ENCODE results near the gene ABCC10.
"Not testable (repeated sequence)": the region's sequence is repeated elsewhere in the genome, so short reads cannot be mapped to it uniquely, and the experiment has no call there.

The ABCC10 gene

DNA sequence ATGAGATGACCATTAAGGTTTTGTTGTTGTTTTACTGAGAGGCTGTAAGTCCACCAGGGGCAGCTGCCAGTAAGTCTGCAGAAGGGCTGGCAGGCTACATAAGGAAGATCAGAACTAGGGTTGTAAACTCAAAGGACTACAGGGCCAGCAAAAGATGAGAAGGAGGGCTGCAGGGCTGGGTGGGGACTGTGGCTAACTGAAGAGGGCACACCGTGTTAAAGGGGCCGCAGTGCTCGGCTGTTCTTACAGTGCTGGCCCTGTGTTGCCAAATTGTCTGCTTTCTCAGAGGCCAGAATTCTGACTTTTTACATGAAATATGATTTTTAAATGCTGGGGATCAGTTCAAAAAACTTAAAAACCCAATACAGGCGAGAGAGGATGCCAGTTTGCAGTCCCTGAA is 32.4 kb upstream of the ABCC10 start:
- no peak overlapping the region for H3K4me3 ChIP-seq (ENCODE audit: low read length)
- H3K27me3 ChIP-seq (ENCODE audit: control insufficient read depth, insufficient read depth, low read length) = peaks cover 3% of the 10 kb centered on the region
- H3K4me1 ChIP-seq (ENCODE audit: control insufficient read depth, insufficient read depth, low read length) = peaks cover 4% of the 10 kb centered on the region
- no peaks in the 10 kb centered on the region for H3K9me3 ChIP-seq (ENCODE audit: control insufficient read depth, low read length)
- H3K36me3 ChIP-seq (ENCODE audit: control insufficient read depth, insufficient read depth, low read length) = no peaks in the 10 kb centered on the region
- H3K9ac ChIP-seq (ENCODE audit: low read length) = no peak overlapping the region

DNA sequence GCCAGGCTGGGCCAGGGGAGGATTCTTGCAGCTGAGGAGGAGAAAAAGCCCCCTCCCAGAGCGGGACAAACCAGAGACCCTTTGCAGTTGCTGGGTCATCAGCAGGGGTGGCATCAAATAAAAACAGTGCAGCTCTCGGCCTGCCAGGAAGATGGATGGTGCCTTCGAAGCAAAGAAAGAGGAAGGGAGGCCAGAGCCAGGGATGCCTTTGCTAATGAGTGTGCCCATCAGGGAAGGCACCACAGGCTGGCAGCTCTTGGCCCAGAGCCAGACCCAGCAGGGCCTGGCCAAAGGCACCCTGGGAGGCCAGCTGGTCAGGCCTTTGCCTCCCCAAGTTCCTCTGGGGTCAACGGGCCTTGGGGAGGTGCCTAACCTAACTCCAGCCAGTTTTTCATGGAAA is 31.6 kb upstream of the ABCC10 start:
- H3K9ac ChIP-seq (ENCODE audit: low read length) = no peak overlapping the region
- H3K27me3 ChIP-seq (ENCODE audit: control insufficient read depth, insufficient read depth, low read length) = no peaks in the 10 kb centered on the region
- H3K4me3 ChIP-seq (ENCODE audit: low read length) = no peak overlapping the region
- H3K9me3 ChIP-seq (ENCODE audit: control insufficient read depth, low read length) = no peaks in the 10 kb centered on the region
- peaks cover 2% of the 10 kb centered on the region for H3K4me1 ChIP-seq (ENCODE audit: control insufficient read depth, insufficient read depth, low read length)
- no peaks in the 10 kb centered on the region for H3K36me3 ChIP-seq (ENCODE audit: control insufficient read depth, insufficient read depth, low read length)

DNA sequence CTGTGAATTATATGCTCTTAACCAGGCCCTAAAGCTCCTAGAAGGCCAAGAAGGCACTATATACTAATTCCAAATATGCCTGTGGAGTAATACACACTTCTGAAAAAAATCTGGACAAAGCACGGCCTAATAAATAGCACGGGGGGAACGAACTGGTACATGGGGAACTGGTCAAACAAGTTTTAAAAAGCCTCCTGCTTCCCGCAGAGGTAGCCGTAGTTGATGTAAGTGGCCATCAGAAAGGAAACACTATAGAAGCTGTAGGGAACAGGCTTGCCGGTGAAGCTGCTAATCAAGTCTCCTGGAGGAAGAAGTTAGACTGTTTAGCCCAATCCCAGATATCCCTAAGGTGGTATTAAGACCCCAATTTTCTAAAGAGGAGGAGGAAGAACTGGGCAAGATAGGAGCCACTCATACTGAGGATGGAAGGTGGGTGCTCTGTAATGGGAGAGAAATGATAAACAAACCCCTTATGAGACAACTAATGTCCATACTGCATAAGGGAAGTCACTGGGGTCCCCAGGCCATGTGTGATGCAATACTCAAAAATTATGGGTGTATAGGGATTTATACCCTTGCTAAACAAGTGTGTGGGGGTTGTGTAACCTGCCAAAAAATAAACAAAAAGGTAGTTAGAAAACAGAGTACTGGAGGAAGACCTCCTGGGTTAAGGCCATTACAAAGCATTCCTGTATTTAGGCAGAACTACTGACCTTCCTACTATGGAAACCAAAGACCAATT is 30.8 kb upstream of the ABCC10 start:
- Histone ChIP-seq H3K4me1 (ENCODE audit: control insufficient read depth, insufficient read depth, low read length) (no peaks in the 10 kb centered on the region), H3K4me3 (ENCODE audit: low read length) (no peak overlapping the region), H3K9me3 (ENCODE audit: control insufficient read depth, low read length) (no peaks in the 10 kb centered on the region), H3K27me3 (ENCODE audit: control insufficient read depth, insufficient read depth, low read length) (no peaks in the 10 kb centered on the region), H3K9ac (ENCODE audit: low read length) (no peak overlapping the region), H3K36me3 (ENCODE audit: control insufficient read depth, insufficient read depth, low read length) (no peaks in the 10 kb centered on the region)

DNA sequence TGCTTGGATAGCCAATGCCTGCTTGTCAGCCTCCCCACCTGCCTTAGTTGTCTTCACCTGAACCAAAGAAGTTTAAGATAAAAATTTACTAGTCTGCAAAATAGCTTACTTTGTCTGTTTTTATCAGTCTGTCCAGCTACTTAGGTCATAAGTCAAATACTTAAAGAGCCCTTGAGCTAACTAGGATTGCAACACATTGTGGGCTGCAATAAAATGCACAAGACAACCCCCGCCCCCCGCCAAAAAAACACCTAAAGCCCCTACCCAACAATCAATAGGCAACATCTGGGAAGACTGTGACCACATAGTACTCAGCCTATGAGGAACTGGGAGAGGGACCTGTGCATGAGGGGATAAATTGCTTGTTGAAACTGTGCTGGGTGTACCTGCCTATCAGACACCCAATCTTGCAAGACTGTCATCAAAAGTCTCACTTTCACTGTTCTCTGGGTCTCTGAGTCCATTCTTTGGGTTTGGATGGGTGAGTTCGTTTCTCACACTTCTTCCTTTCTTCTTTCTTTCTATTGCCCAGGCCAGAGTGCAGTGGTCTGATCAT is 27.3 kb upstream of the ABCC10 start:
- Histone ChIP-seq H3K27me3 (ENCODE audit: control insufficient read depth, insufficient read depth, low read length) (no peaks in the 10 kb centered on the region), H3K36me3 (ENCODE audit: control insufficient read depth, insufficient read depth, low read length) (no peaks in the 10 kb centered on the region), H3K4me1 (ENCODE audit: control insufficient read depth, insufficient read depth, low read length) (no peaks in the 10 kb centered on the region), H3K4me3 (ENCODE audit: low read length) (no peak overlapping the region), H3K9me3 (ENCODE audit: control insufficient read depth, low read length) (no peaks in the 10 kb centered on the region), H3K9ac (ENCODE audit: low read length) (no peak overlapping the region)

DNA sequence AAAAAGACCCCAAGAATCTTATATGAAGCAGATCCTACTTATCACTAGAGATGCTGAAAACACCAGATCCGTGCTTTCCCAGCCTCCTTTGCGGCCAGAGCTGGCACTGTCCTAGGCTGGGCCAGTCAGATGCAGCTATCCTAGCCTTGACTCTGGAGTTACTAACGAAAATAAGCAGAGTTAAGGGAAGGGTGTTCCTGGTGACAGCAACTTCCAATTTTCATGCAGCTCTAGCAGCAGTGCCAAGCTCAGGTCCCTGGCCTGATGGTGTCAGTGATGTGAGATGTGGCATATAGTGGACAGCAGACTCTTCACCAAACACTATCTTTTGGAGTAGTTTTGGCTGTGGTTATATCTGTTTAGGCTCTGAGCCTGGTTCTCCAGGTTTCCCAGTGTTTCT is 25.6 kb upstream of the ABCC10 start:
- Histone ChIP-seq H3K9ac (ENCODE audit: low read length) (no peak overlapping the region), H3K27me3 (ENCODE audit: control insufficient read depth, insufficient read depth, low read length) (no peaks in the 10 kb centered on the region), H3K4me1 (ENCODE audit: control insufficient read depth, insufficient read depth, low read length) (no peaks in the 10 kb centered on the region), H3K9me3 (ENCODE audit: control insufficient read depth, low read length) (no peaks in the 10 kb centered on the region), H3K4me3 (ENCODE audit: low read length) (no peak overlapping the region), H3K36me3 (ENCODE audit: control insufficient read depth, insufficient read depth, low read length) (no peaks in the 10 kb centered on the region)

DNA sequence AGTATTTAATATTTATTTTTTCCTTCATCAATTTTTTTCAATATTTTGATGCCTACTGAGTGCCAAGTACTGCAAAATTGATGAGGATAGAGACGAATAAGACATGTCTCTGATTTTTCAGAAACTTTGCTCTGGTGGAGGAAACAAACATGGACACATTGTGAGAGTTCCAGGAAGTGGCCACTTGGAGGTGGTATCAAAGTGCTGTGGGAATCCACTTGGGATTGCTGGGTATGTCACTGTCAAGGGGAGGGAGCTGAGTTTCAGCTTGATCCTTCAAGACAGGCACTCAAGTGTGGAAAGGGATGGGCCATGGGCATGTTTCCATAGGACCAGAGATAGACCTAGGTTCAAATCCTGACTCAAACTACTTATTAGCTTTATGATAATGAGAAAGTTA is 24.5 kb upstream of the ABCC10 start:
- H3K9ac ChIP-seq (ENCODE audit: low read length) = no peak overlapping the region
- H3K4me3 ChIP-seq (ENCODE audit: low read length) = no peak overlapping the region
- H3K4me1 ChIP-seq (ENCODE audit: control insufficient read depth, insufficient read depth, low read length) = no peaks in the 10 kb centered on the region
- H3K27me3 ChIP-seq (ENCODE audit: control insufficient read depth, insufficient read depth, low read length) = no peaks in the 10 kb centered on the region
- H3K9me3 ChIP-seq (ENCODE audit: control insufficient read depth, low read length) = no peaks in the 10 kb centered on the region
- H3K36me3 ChIP-seq (ENCODE audit: control insufficient read depth, insufficient read depth, low read length) = no peaks in the 10 kb centered on the region

DNA sequence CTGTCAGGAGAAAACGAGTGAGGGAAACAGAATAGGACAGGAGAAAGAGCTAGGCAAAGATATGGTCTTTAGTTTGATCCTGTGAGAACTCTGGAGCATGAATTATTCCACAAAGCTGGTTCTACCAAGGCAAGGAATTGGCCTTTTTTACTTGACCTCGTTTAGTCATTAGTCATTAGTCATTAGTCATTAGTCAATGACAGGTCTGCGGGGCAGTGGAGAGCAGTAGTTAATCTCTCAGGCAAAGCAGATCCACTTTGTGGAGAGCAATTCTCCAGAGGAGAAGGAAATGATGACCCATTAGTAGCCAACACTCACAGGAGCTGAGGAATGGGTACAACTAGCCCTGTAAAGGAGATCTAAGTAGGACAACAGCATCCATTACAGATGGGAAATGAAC is 22.0 kb upstream of the ABCC10 start:
- Histone ChIP-seq H3K9me3 (ENCODE audit: control insufficient read depth, low read length) (no peaks in the 10 kb centered on the region), H3K4me1 (ENCODE audit: control insufficient read depth, insufficient read depth, low read length) (no peaks in the 10 kb centered on the region), H3K27me3 (ENCODE audit: control insufficient read depth, insufficient read depth, low read length) (peaks cover 3% of the 10 kb centered on the region), H3K9ac (ENCODE audit: low read length) (no peak overlapping the region), H3K36me3 (ENCODE audit: control insufficient read depth, insufficient read depth, low read length) (no peaks in the 10 kb centered on the region), H3K4me3 (ENCODE audit: low read length) (no peak overlapping the region)

DNA sequence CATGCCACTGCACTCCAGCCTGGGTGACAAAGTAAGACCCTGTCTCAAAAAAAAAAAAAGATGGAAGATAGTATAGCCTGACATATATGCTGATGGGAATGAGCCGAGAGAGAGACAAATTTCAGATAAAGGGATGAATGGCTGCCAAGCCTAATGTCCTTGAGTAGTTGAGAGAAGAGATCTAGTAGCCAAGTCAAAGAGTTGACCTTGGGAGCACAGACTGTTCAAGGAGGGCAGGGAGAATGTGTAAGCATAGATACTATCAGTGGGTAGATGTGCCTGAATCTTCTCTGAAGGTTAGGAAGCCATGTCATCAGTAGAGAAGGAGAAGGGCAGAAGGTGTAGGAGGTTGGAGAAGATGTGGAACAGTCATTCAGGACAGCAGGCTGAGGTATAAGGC is 20.0 kb upstream of the ABCC10 start:
- Histone ChIP-seq H3K9me3 (ENCODE audit: control insufficient read depth, low read length) (no peaks in the 10 kb centered on the region), H3K36me3 (ENCODE audit: control insufficient read depth, insufficient read depth, low read length) (no peaks in the 10 kb centered on the region), H3K9ac (ENCODE audit: low read length) (no peak overlapping the region), H3K4me3 (ENCODE audit: low read length) (no peak overlapping the region), H3K27me3 (ENCODE audit: control insufficient read depth, insufficient read depth, low read length) (peaks cover 3% of the 10 kb centered on the region), H3K4me1 (ENCODE audit: control insufficient read depth, insufficient read depth, low read length) (no peaks in the 10 kb centered on the region)

DNA sequence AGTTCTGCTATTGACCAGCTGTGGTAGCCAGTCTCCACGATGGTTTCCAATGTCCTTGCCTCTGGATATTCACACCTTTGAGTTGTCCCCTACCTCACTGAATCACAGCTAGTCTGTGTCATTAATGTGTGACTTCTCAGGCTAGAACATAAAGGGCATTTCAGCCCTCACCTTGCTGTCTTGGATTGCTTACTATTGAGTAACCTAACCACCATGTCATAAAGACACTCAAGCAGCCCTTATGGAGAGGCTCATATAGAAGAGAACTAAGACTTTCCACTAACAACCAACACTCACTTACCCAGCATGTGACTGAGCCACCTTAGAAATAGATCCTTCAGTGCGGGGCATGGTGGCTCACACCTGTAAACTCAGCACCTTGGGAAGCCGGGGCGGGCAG is 19.1 kb upstream of the ABCC10 start:
- no peaks in the 10 kb centered on the region for H3K36me3 ChIP-seq (ENCODE audit: control insufficient read depth, insufficient read depth, low read length)
- no peaks in the 10 kb centered on the region for H3K9me3 ChIP-seq (ENCODE audit: control insufficient read depth, low read length)
- H3K4me1 ChIP-seq (ENCODE audit: control insufficient read depth, insufficient read depth, low read length) = no peaks in the 10 kb centered on the region
- no peak overlapping the region for H3K4me3 ChIP-seq (ENCODE audit: low read length)
- H3K27me3 ChIP-seq (ENCODE audit: control insufficient read depth, insufficient read depth, low read length) = peaks cover 3% of the 10 kb centered on the region
- H3K9ac ChIP-seq (ENCODE audit: low read length) = no peak overlapping the region

DNA sequence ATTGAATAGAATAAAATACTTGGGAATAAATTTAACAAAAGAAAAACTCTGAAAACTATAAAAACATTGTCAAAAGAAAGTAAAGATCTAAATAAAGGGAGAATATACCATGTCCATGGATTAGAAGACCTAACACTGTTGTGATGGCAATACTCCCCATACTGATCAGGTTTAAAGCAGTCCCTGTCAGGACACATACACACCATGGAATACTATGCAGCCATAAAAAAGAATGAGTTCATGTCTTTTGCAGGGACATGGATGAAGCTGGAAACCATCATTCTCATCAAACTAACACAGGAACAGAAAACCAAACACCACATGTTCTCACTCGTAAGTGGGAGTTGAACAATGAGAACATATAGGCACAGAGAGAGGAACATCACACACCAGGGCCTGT is 16.6 kb upstream of the ABCC10 start:
- H3K27me3 ChIP-seq (ENCODE audit: control insufficient read depth, insufficient read depth, low read length); H3K36me3 ChIP-seq (ENCODE audit: control insufficient read depth, insufficient read depth, low read length); H3K4me1 ChIP-seq (ENCODE audit: control insufficient read depth, insufficient read depth, low read length); H3K9ac ChIP-seq (ENCODE audit: low read length); H3K4me3 ChIP-seq (ENCODE audit: low read length); H3K9me3 ChIP-seq (ENCODE audit: control insufficient read depth, low read length): not testable (repeated sequence)

DNA sequence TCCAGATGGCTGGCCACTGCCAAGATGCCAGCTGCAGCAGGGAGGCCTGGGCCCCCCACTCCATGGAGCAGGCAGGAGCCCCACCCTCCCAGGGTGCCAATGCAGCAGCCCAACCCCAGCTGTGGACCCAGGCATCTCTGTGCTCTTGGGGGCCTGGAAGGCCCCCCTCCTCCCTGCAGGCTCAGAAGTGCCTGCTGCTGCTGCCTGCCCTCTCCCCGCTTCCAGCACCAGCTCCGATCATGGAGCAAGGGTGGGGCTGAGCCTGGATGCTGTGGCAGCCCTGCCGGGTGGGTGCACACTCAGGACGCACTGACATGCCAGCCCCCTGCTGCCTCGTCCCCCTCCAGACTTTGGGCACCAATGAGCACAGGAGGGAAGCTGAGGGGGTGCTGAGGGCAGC is 14.8 kb upstream of the ABCC10 start:
- Histone ChIP-seq H3K36me3 (ENCODE audit: control insufficient read depth, insufficient read depth, low read length) (no peaks in the 10 kb centered on the region), H3K9ac (ENCODE audit: low read length) (no peak overlapping the region), H3K4me1 (ENCODE audit: control insufficient read depth, insufficient read depth, low read length) (no peaks in the 10 kb centered on the region), H3K9me3 (ENCODE audit: control insufficient read depth, low read length) (no peaks in the 10 kb centered on the region), H3K27me3 (ENCODE audit: control insufficient read depth, insufficient read depth, low read length) (peaks cover 3% of the 10 kb centered on the region), H3K4me3 (ENCODE audit: low read length) (no peak overlapping the region)

DNA sequence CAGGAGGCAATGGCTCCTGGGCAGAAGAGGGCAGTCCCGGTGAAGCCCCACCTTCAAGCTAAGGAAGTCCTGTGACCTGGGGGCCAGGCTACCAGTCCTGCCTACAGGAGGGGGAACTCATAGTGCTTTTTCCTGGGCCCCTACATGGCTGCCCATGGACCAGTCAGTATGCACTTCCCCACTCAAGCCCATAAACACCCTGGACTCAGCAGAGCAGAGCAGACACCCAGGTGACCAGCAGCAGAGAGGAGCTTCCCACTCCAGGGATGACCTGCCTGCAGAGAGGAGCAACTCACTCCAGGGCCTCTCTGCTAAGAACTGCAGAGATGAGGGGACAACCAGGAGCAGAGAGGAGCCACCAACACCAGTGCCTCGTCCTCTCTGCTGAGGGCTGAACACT is 14.3 kb upstream of the ABCC10 start:
- no peak overlapping the region for H3K4me3 ChIP-seq (ENCODE audit: low read length)
- peaks cover 3% of the 10 kb centered on the region for H3K27me3 ChIP-seq (ENCODE audit: control insufficient read depth, insufficient read depth, low read length)
- no peak overlapping the region for H3K9ac ChIP-seq (ENCODE audit: low read length)
- H3K36me3 ChIP-seq (ENCODE audit: control insufficient read depth, insufficient read depth, low read length) = no peaks in the 10 kb centered on the region
- no peaks in the 10 kb centered on the region for H3K4me1 ChIP-seq (ENCODE audit: control insufficient read depth, insufficient read depth, low read length)
- H3K9me3 ChIP-seq (ENCODE audit: control insufficient read depth, low read length) = no peaks in the 10 kb centered on the region

DNA sequence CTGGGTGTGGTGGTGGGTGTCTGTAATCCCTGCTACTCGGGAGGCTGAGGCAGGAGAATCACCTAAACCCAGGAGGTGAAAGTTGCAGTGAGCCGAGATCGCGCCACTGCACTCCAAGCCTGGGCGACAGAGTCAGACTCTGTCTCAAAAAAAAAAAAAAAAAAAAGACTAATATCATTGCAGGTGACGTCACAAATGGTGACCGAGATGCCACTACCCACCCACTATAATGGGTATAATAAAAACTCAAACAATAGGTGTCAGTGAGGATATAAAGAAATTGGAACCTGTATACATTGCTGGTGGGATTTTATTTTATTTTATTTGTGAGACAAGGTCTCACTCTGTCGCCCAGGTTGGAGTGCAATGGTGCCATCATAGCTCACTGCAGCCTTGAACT is 12.1 kb upstream of the ABCC10 start:
- H3K4me3 ChIP-seq (ENCODE audit: low read length); H3K9me3 ChIP-seq (ENCODE audit: control insufficient read depth, low read length); H3K4me1 ChIP-seq (ENCODE audit: control insufficient read depth, insufficient read depth, low read length); H3K36me3 ChIP-seq (ENCODE audit: control insufficient read depth, insufficient read depth, low read length); H3K27me3 ChIP-seq (ENCODE audit: control insufficient read depth, insufficient read depth, low read length); H3K9ac ChIP-seq (ENCODE audit: low read length): not testable (repeated sequence)

All from mucosa of stomach (tissue), 1 donor.